ENCODE data around the gene LYZL1.

The LYZL1 gene

DNA sequence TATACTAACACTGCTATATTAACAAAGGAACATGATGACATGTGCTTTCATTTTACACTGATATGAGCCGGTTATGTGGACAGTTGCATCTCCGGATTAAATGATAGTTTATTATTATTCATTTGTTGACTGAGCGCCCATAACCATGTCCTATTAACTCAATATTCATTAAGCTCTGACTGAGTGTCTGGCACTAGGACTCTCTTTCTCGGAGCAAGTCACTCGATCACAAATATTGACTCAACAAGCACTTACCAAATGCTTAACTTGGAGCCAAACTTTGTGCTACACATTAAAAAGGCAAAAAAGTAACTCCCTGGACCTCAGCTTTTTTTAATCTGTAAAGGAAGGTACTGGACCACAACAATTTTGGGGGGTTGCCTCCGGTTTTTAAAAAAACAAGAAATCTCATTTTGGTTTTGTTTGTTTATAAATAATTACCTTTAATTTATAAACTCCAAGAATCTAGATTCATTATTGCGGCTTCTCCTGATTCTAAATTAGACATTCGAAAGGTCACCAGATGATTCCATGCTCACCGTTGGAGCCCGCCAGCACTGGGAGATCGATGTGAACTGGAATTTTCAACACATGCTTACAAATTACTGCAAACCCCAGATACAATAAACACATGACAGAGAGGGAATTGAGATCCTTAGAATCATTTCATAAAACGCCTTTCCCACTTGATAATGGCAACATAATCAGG is 8.9 kb upstream of the LYZL1 start:
- no peaks in the 10 kb centered on the region for H3K27me3 ChIP-seq (ENCODE audit: insufficient read depth, low read length)
- no peak for TF ChIP-seq EZH2 (IDR thresholded peaks at IDR 0.05; ENCODE audit: borderline replicate concordance, low read length)
- TF ChIP-seq, protein P1, sequence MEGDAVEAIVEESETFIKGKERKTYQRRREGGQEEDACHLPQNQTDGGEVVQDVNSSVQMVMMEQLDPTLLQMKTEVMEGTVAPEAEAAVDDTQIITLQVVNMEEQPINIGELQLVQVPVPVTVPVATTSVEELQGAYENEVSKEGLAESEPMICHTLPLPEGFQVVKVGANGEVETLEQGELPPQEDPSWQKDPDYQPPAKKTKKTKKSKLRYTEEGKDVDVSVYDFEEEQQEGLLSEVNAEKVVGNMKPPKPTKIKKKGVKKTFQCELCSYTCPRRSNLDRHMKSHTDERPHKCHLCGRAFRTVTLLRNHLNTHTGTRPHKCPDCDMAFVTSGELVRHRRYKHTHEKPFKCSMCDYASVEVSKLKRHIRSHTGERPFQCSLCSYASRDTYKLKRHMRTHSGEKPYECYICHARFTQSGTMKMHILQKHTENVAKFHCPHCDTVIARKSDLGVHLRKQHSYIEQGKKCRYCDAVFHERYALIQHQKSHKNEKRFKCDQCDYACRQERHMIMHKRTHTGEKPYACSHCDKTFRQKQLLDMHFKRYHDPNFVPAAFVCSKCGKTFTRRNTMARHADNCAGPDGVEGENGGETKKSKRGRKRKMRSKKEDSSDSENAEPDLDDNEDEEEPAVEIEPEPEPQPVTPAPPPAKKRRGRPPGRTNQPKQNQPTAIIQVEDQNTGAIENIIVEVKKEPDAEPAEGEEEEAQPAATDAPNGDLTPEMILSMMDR (IDR thresholded peaks at IDR 0.05; ENCODE audit: low read length) = no peak
- H2AFZ ChIP-seq (ENCODE audit: low read length) = no peak overlapping the region
- no peak overlapping the region for H3K27ac ChIP-seq (ENCODE audit: low read depth, low read length, poor library complexity, severe bottlenecking)
- no peaks in the 10 kb centered on the region for H4K20me1 ChIP-seq (ENCODE audit: insufficient read depth, low read length)
- H3K36me3 ChIP-seq (ENCODE audit: insufficient read depth, low read length) = no peaks in the 10 kb centered on the region
- H3K9ac ChIP-seq (ENCODE audit: low read length) = no peak overlapping the region
- H3K79me2 ChIP-seq (ENCODE audit: insufficient read depth, low read length) = no peaks in the 10 kb centered on the region
- H3K9me3 ChIP-seq (ENCODE audit: low read length) = no peaks in the 10 kb centered on the region
- H3F3A ChIP-seq (ENCODE audit: insufficient read depth, low read length) = no peaks in the 10 kb centered on the region
- no peaks in the 10 kb centered on the region for H3K4me1 ChIP-seq (ENCODE audit: insufficient read depth, low read length, severe bottlenecking)
- H3K4me2 ChIP-seq (ENCODE audit: low read length) = no peak overlapping the region
- H3K4me3 ChIP-seq (ENCODE audit: low read depth, low read length, poor library complexity, severe bottlenecking) = no peak overlapping the region
- H3K9me2 ChIP-seq (ENCODE audit: low read depth, low read length) = no peaks in the 10 kb centered on the region

- no peak overlapping the region for H2AFZ ChIP-seq (ENCODE audit: low read length)
- TF ChIP-seq, protein P1 (IDR thresholded peaks at IDR 0.05; ENCODE audit: low read length) = no peak
- no peak for TF ChIP-seq EZH2 (IDR thresholded peaks at IDR 0.05; ENCODE audit: borderline replicate concordance, low read length)
- H3K9me3 ChIP-seq (ENCODE audit: low read length) = no peaks in the 10 kb centered on the region
- no peak overlapping the region for H3K4me2 ChIP-seq (ENCODE audit: low read length)
- H3K79me2 ChIP-seq (ENCODE audit: insufficient read depth, low read length) = no peaks in the 10 kb centered on the region
- no peak overlapping the region for H3K27ac ChIP-seq (ENCODE audit: low read depth, low read length, poor library complexity, severe bottlenecking)
- H3K9ac ChIP-seq (ENCODE audit: low read length) = no peak overlapping the region
- no peaks in the 10 kb centered on the region for H3K9me2 ChIP-seq (ENCODE audit: low read depth, low read length)
- no peaks in the 10 kb centered on the region for H3F3A ChIP-seq (ENCODE audit: insufficient read depth, low read length)
- no peaks in the 10 kb centered on the region for H3K36me3 ChIP-seq (ENCODE audit: insufficient read depth, low read length)
- no peaks in the 10 kb centered on the region for H3K27me3 ChIP-seq (ENCODE audit: insufficient read depth, low read length)
- no peaks in the 10 kb centered on the region for H4K20me1 ChIP-seq (ENCODE audit: insufficient read depth, low read length)
- no peak overlapping the region for H3K4me3 ChIP-seq (ENCODE audit: low read depth, low read length, poor library complexity, severe bottlenecking)
- no peaks in the 10 kb centered on the region for H3K4me1 ChIP-seq (ENCODE audit: insufficient read depth, low read length, severe bottlenecking)
These were observed 8.4 kb upstream of the LYZL1 start for GRCh38 chr10:29280488-29280840.

DNA sequence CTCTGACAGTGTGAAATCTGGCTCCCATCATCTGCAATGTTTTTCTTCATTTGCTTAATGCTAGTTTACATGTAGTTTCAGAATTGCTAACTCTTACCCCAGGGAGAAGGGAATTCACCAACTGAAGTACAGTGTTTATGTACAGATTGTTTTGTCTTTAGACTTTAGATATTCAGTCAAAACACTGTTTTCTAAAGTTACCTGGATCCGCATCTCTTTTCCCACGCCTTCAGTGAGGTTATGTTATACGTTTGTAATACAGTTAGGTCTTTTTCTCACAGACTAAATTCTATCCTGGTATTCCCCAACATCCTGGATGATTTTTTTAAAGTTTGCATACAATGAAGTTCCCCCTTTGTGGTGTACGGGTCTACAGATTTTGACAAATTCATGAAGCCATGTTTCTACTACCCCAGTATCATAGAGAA is 3.2 kb upstream of the LYZL1 start:
- H3K27me3 ChIP-seq (ENCODE audit: insufficient read depth, low read length) = no peaks in the 10 kb centered on the region
- H3K4me3 ChIP-seq (ENCODE audit: low read depth, low read length, poor library complexity, severe bottlenecking) = no peak overlapping the region
- TF ChIP-seq EZH2 (IDR thresholded peaks at IDR 0.05; ENCODE audit: borderline replicate concordance, low read length) = no peak
- TF ChIP-seq, protein P1 (IDR thresholded peaks at IDR 0.05; ENCODE audit: low read length) = no peak
- no peak overlapping the region for H3K27ac ChIP-seq (ENCODE audit: low read depth, low read length, poor library complexity, severe bottlenecking)
- no peaks in the 10 kb centered on the region for H3K9me3 ChIP-seq (ENCODE audit: low read length)
- H4K20me1 ChIP-seq (ENCODE audit: insufficient read depth, low read length) = no peaks in the 10 kb centered on the region
- H3K4me2 ChIP-seq (ENCODE audit: low read length) = no peak overlapping the region
- H3K9me2 ChIP-seq (ENCODE audit: low read depth, low read length) = no peaks in the 10 kb centered on the region
- no peak overlapping the region for H3K9ac ChIP-seq (ENCODE audit: low read length)
- no peaks in the 10 kb centered on the region for H3K79me2 ChIP-seq (ENCODE audit: insufficient read depth, low read length)
- H3F3A ChIP-seq (ENCODE audit: insufficient read depth, low read length) = no peaks in the 10 kb centered on the region
- no peak overlapping the region for H2AFZ ChIP-seq (ENCODE audit: low read length)
- H3K36me3 ChIP-seq (ENCODE audit: insufficient read depth, low read length) = no peaks in the 10 kb centered on the region
- H3K4me1 ChIP-seq (ENCODE audit: insufficient read depth, low read length, severe bottlenecking) = no peaks in the 10 kb centered on the region
